ENCODE data around the gene AASS. TPM values are rescaled to one million over a fixed set of nuclear protein-coding genes. Genes with fewer than 3 reads are reported as not detected.

Gene AASS
- total RNA-seq, 4 donors from 2014 or later = 52.5 to 128 (median 67.1) TPM

GRCh38 chr7:122103064-122103463 is 41.0 kb downstream of the AASS start:
- TF ChIP-seq, protein P1, sequence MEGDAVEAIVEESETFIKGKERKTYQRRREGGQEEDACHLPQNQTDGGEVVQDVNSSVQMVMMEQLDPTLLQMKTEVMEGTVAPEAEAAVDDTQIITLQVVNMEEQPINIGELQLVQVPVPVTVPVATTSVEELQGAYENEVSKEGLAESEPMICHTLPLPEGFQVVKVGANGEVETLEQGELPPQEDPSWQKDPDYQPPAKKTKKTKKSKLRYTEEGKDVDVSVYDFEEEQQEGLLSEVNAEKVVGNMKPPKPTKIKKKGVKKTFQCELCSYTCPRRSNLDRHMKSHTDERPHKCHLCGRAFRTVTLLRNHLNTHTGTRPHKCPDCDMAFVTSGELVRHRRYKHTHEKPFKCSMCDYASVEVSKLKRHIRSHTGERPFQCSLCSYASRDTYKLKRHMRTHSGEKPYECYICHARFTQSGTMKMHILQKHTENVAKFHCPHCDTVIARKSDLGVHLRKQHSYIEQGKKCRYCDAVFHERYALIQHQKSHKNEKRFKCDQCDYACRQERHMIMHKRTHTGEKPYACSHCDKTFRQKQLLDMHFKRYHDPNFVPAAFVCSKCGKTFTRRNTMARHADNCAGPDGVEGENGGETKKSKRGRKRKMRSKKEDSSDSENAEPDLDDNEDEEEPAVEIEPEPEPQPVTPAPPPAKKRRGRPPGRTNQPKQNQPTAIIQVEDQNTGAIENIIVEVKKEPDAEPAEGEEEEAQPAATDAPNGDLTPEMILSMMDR (IDR thresholded peaks at IDR 0.05; ENCODE audit: low read depth) = no peak

DNA sequence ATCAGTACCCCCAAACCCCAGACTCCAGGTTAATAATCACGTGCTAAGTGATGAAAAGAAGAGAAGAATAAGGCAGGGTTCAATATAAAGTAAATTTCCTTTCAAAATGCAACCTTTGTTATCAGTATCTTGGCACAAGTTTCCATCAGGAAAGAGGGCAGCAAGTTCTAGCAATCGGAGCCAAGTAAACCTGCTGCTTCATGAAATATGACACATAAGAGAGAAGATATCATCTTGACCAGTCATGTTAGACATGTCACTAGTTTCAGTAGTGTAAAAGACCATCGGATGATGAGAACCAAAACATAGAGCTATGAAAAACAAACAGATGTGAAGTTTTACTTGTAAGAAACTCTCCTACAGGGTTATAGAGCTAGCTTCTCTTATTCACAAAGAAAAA is 44.0 kb downstream of the AASS start:
- TF ChIP-seq, protein P1 (IDR thresholded peaks at IDR 0.05; ENCODE audit: low read depth) = no peak

DNA sequence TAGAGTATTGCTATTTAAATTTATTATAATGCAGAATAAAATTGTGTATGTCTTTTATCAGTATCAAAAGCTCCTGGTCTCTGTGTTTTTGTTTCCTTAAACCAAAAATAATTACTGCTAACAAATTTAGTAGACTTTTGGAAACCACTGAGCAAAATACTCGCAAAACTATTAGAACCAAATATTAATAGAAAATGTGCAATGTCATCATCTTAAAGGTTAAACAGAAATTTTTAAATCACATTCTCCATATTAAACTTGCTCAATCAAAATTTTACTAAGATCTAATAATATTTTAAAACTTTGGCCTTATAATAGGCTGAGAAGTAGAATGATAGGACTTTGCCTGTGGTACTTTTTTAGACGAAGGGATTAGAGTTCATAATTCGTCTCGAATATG is 48.4 kb downstream of the AASS start:
- TF ChIP-seq, protein P1 (IDR thresholded peaks at IDR 0.05; ENCODE audit: low read depth) = no peak

GRCh38 chr7:122094549-122094948 is 49.5 kb downstream of the AASS start:
- TF ChIP-seq, protein P1 (IDR thresholded peaks at IDR 0.05; ENCODE audit: low read depth) = no peak

DNA sequence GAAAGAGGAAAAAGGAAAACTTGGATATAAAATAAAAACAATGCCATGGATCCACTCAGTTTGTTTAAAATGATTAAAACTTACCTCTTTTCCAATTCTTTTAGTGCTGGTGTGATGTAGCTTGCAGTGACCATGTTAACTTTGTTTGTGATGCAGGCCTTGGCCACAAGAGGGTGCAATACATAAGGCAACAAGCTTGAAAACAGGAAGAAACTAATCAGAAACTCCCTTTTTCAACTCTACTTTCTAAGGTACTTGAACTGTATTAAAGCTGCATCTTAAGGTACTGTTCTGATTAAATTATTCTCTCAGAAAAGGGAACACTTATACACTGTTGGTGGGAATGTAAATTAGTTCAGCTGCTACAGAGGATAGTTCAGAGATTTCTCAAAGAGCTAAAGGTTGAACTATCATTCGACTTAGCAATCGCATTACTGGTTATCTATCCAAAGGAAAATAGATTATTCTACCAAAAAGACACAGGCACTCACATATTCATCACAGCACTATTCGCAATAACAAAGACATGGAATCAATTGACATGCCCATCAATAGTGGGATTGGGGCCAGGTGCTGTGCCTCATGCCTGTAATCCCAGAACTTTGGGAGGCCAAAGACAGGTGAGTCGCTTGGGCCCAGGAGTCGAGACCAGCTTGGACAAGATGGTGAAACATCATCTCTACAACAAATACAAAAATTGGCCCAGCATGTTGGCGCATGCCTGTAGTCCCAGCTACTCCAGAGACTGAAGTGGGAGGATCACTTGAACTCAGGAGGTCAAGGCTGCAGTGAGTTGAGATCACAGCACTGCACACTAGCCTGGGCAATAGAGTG is 50.9 kb downstream of the AASS start:
- TF ChIP-seq, protein P1 (IDR thresholded peaks at IDR 0.05; ENCODE audit: low read depth) = no peak

DNA sequence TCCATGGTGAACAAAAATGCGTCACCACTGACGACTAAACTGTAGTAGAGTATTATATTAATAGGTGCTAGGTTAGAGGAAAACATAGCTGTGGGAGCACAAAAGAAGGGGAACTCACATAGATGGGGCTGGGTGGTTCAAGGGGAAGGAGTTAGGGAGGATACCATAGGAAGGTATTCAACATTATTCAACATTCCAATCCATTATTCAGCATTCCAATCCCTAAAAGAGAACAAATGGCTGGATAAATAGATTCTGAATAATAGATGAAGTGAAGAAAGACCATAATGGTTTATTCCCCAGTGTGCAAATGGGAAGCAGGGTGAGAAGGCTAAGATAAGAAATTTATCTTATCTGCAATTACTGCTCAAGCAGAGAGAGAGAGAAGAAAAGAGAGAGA is 61.4 kb downstream of the AASS start:
- TF ChIP-seq, protein P1 (IDR thresholded peaks at IDR 0.05; ENCODE audit: low read depth) = no peak

DNA sequence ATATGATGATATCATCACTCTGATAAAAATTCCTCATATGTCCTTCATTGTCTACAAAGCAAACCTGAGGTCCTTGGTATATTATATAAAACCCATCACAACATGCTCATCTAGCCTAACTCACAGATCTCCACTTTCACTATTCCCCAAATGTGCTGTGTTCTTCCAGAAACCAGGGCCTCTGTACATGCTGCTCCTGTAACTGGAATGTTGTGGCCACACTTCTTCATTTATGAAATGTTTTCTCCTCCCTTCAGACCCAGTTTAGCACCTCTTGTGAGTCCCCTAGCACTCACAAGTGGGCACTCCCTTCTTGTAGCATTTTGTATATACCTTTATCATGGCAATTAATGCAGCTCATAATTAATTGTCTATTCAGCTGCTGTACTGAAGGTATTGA is 61.9 kb downstream of the AASS start:
- TF ChIP-seq, protein P1 (IDR thresholded peaks at IDR 0.05; ENCODE audit: low read depth) = no peak

Data from subcutaneous adipose tissue (tissue), 4 donors.